Measurements from ENCODE around the gene UMODL1. TPM values are rescaled to one million over a fixed set of nuclear protein-coding genes. Genes with fewer than 3 reads are reported as not detected.

UMODL1 gene
- total RNA-seq, 2 experiments from 2014 or later = 0.05 to 0.10 TPM

DNA sequence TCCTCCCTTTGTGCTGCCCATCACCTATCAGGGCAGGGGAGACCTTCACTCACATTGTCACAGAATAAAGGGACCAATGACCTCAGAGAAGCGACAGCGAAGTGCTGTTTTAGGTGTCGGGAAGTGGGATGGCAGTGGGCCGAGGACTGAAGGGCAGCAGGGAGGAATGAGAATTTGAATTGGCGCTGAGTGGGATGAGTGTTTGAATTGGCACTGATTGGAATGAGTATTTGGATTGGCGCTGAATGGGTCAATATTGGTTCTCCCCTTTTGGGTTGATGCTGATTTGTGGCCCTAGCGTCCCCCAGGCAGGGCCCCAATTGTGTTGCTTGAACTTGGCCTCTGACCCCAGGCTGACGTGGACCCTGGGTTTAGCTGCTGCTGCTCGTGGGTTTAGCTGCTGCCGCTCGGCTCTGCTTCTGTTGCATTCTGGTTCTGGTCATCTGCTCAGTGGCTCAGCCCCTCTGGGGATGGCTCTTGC is 12.4 kb upstream of the UMODL1 start:
- POLR2A ChIA-PET = interaction anchor here (1.2 kb wide), 1 partner anchor 47 kb away, joined by 4 read pairs; no protein-coding TSS in a partner anchor

DNA sequence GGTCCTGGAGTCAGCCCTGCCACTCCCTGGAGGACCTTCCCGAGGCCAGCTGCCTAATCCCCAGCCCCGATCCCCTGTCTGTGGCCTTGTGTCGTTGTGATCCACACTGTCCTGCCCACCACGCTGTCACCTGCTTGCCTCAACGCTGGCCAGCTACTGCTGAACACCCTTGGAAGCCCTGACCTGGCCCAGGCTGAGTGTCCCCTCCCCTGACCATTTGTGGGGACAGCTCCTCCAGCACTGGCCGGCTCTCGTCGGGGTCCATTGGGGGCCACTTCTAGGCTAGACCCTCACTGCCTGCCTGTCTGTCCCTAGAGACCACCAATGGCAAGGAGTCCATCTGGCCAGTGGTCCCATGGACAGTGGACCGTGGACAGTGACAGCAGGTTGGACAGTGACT is 12.0 kb upstream of the UMODL1 start:
- CTCF ChIA-PET = no interaction called here
- H3K4me1 Mint-ChIP-seq = peaks cover 35% of the 10 kb centered on the region
- no peak overlapping the region for H3K4me3 Mint-ChIP-seq
- no peak for DNase-seq
- no peaks in the 10 kb centered on the region for H3K36me3 Mint-ChIP-seq (ENCODE audit: low read depth)
- POLR2A ChIA-PET = interaction anchor here (1.2 kb wide), 1 partner anchor 47 kb away, joined by 4 read pairs; no protein-coding TSS in a partner anchor
- H3K27me3 Mint-ChIP-seq = peaks cover 4% of the 10 kb centered on the region
- H3K9me3 Mint-ChIP-seq = no peaks in the 10 kb centered on the region
- H3K27ac Mint-ChIP-seq = no peak overlapping the region

More for the DNA sequence above, 12.4 kb upstream of the UMODL1 start:
- H3K27me3 Mint-ChIP-seq = peaks cover 4% of the 10 kb centered on the region
- H3K9me3 Mint-ChIP-seq = no peaks in the 10 kb centered on the region
- no peak for DNase-seq
- no peak overlapping the region for H3K4me3 Mint-ChIP-seq
- peaks cover 30% of the 10 kb centered on the region for H3K4me1 Mint-ChIP-seq
- no peak overlapping the region for H3K27ac Mint-ChIP-seq
- H3K36me3 Mint-ChIP-seq (ENCODE audit: low read depth) = no peaks in the 10 kb centered on the region
- CTCF ChIA-PET = no interaction called here

DNA sequence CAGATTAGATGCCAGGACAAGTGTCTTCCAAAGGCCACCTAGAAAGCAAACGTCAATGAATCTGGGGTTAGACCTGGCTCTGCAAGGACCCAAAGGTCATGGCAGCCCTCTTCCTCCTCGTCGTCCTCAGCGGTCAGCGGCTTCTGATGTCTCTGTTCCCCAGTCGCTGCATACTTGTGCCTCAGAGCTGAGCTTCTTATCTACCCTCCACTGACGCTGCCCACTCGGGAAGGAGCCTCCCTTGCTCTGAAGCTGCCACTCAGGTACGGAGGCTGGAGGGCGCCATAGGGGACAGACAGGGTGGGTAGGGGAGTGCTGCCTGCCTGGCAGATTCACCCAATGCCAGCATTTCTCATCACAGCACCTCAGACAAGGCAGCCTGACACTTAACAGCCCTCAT is 11.4 kb upstream of the UMODL1 start:
- Mint-ChIP-seq H3K4me1 (peaks cover 41% of the 10 kb centered on the region), H3K27me3 (peaks cover 6% of the 10 kb centered on the region), H3K9me3 (no peaks in the 10 kb centered on the region), H3K36me3 (ENCODE audit: low read depth) (no peaks in the 10 kb centered on the region), H3K4me3 (no peak overlapping the region), H3K27ac (no peak overlapping the region)
- DNase-seq = no peak
- POLR2A ChIA-PET = interaction anchor here (5.0 kb wide), 1 partner anchor 50 kb away, joined by 28 read pairs; the partner anchor contains the start of gene ZBTB21
- CTCF ChIA-PET = no interaction called here

DNA sequence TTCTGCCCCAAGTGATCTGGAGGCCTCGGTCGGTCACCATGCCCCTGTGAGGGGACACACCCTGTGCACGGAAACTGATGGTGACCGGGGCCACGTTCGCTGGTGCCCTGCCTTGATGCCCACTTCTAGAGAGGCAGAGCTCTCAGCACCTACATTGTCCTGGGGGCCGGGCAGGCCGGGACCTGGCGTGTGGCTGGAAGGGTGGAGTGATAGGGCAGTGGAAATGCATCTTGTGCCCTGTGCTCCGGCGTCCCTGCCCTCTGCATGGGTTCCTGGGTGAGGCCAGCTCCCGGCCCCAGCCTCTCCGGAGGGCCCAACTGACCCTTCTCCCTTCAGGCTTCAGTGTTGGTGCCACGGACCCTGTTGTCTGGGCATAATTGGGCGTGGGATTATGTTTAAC is 11.0 kb upstream of the UMODL1 start:
- H3K36me3 Mint-ChIP-seq (ENCODE audit: low read depth) = no peaks in the 10 kb centered on the region
- POLR2A ChIA-PET = interaction anchor here (5.0 kb wide), 1 partner anchor 51 kb away, joined by 28 read pairs; the partner anchor contains the start of gene ZBTB21

DNA sequence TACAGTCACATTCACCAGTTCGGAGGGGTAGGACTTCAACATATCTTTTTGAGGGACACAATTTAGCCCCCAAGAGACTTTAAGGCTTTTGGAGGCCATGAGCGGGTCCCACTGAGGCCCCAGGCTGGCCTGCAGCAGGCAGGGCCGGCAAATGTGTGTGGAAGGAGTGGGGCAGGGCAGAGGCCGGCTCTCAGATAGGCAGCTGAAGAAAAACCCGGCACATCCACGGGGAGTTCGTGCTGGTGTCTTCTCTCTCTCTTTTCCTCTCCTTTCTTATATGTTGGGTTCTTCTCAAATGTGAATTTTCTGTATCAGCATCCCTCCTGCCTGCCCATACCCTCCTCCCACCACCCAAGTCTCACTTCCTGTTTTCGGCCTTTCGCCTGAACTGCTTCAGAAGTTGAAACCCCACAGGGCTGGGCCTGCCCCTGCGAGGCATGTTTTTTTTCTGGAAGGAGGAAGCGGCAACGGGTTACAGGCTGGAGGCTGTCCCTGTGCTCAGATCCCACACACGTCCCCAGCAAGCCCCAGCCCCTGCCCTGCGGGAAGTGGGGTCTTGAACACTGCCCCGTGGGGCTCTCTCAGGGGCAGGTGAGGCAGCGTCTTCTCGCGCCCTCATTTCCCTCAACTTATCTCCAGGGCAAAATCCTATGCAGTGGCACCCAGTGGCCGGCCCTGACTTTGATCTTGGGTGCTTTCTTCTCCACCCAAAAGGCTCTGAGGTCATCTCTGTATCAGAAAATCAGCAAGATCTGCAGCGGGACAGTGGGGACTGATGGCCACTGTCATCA is 9.7 kb upstream of the UMODL1 start:
- DNase-seq = peak; percentile 24
- Mint-ChIP-seq H3K36me3 (ENCODE audit: low read depth) (no peaks in the 10 kb centered on the region), H3K27ac (peak overlapping the region; percentile 98), H3K9me3 (no peaks in the 10 kb centered on the region), H3K4me3 (no peak overlapping the region), H3K27me3 (peaks cover 8% of the 10 kb centered on the region), H3K4me1 (peaks cover 45% of the 10 kb centered on the region)
- ChIA-PET CTCF (no interaction called here), POLR2A (interaction anchor here (1.5 to 5.0 kb wide), 3 partner anchors 47 to 182 kb away, joined by 3 to 28 read pairs (median 11); partner anchors contain the start of genes PRDM15 and ZBTB21)

More for the DNA sequence above, 11.0 kb upstream of the UMODL1 start:
- Mint-ChIP-seq H3K4me1 (peaks cover 44% of the 10 kb centered on the region), H3K27ac (no peak overlapping the region), H3K9me3 (no peaks in the 10 kb centered on the region), H3K27me3 (peaks cover 6% of the 10 kb centered on the region), H3K4me3 (no peak overlapping the region)
- CTCF ChIA-PET = no interaction called here
- no peak for DNase-seq

DNA sequence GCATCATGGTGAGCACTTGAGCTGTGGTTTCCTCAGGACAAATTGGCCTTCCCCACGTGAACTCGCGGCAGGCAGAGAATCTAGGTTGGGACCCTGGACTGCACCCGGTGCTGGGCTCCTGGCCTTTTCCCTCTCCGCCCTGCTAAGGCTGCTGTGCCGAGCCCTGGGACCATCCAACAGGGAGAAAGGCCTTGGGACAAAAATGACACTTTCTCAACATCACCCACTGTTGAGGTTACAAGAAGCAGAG is 9.2 kb upstream of the UMODL1 start:
- H3K27ac Mint-ChIP-seq = peak overlapping the region; percentile 98
- CTCF ChIA-PET = no interaction called here
- no peaks in the 10 kb centered on the region for H3K9me3 Mint-ChIP-seq
- POLR2A ChIA-PET = interaction anchor here (1.5 to 5.0 kb wide), 3 partner anchors 46 to 183 kb away, joined by 3 to 28 read pairs (median 11); partner anchors contain the start of genes PRDM15 and ZBTB21
- H3K4me1 Mint-ChIP-seq = peaks cover 47% of the 10 kb centered on the region
- no peaks in the 10 kb centered on the region for H3K36me3 Mint-ChIP-seq (ENCODE audit: low read depth)
- H3K27me3 Mint-ChIP-seq = peaks cover 8% of the 10 kb centered on the region
- DNase-seq = no peak
- H3K4me3 Mint-ChIP-seq = peak overlapping the region; percentile 74

DNA sequence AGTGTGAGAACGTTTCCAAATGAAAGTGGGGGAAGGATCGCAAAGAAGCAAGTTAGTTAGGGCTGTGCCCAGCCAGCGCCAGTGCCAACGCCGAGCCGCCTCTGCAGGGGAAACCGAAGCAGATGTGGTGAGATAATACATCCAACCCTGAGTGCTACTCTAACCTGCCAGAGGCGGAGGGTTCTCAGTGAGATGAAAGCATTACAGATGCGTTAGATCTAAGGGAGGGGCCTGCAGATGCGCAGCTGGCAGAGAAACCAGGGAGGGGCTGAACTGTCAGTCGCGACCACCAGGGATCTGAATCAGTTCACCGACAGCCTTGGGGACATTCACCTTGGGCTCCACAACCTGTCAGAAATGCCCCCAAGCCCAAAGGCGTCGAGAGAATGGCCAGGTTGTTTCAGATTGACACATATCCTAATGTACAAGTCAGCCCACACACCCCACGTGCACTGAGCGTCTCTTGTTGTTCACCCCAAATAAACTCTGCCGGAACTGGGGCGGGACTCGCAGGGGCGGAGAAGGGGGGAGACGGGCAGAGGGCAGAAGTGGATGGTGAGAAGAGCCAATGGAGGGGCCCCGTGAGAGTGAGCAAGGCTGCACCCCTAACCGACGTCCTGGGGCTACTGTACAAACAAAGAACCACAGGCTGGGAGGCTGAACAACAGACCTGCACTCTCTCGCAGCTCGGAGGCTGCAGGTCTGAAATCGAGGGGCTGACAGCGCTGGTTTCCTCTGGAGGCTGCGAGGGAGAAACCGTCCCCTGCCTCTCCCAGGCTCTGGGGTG is 8.7 kb upstream of the UMODL1 start:
- peaks cover 6% of the 10 kb centered on the region for H3K27me3 Mint-ChIP-seq
- peak overlapping the region; percentile 74 for H3K4me3 Mint-ChIP-seq
- DNase-seq = peak; percentile 88
- peak overlapping the region; percentile 98 for H3K27ac Mint-ChIP-seq
- CTCF ChIA-PET = interaction anchor here (1.9 kb wide), 1 partner anchor 55 kb away, joined by 4 read pairs; no protein-coding TSS in a partner anchor
- H3K4me1 Mint-ChIP-seq = peaks cover 47% of the 10 kb centered on the region
- H3K9me3 Mint-ChIP-seq = no peaks in the 10 kb centered on the region
- no peaks in the 10 kb centered on the region for H3K36me3 Mint-ChIP-seq (ENCODE audit: low read depth)
- POLR2A ChIA-PET = interaction anchor here (0.7 to 5.0 kb wide), 11 partner anchors 8 to 341 kb away, joined by 3 to 28 read pairs (median 5); partner anchors contain the start of genes PRDM15, UBASH3A and ZBTB21

DNA sequence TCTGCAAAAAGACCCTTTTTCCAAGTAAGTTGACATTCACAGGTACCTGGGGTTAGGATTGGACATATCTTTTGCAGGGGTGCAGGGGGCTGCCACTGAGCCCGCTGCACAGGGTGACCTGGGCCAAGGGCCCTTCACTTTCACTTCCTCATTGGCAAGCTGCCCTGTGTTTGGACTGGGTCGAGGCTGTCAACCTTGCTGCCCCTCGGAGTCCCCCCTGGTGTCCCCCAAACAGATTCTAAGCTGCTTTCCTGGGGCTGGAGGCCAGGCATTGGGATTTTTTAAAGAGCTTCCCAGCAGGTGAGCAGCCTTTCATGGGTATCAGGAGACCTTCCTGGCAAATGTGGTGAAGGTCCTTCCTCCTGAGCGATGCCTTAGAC is 7.9 kb upstream of the UMODL1 start:
- POLR2A ChIA-PET = interaction anchor here (0.7 to 5.0 kb wide), 15 partner anchors 9 to 637 kb away, joined by 3 to 28 read pairs (median 5); partner anchors contain the start of genes MX1, PRDM15, UBASH3A and ZBTB21
- H3K4me1 Mint-ChIP-seq = peaks cover 47% of the 10 kb centered on the region
- peak; percentile 26 for DNase-seq

DNA sequence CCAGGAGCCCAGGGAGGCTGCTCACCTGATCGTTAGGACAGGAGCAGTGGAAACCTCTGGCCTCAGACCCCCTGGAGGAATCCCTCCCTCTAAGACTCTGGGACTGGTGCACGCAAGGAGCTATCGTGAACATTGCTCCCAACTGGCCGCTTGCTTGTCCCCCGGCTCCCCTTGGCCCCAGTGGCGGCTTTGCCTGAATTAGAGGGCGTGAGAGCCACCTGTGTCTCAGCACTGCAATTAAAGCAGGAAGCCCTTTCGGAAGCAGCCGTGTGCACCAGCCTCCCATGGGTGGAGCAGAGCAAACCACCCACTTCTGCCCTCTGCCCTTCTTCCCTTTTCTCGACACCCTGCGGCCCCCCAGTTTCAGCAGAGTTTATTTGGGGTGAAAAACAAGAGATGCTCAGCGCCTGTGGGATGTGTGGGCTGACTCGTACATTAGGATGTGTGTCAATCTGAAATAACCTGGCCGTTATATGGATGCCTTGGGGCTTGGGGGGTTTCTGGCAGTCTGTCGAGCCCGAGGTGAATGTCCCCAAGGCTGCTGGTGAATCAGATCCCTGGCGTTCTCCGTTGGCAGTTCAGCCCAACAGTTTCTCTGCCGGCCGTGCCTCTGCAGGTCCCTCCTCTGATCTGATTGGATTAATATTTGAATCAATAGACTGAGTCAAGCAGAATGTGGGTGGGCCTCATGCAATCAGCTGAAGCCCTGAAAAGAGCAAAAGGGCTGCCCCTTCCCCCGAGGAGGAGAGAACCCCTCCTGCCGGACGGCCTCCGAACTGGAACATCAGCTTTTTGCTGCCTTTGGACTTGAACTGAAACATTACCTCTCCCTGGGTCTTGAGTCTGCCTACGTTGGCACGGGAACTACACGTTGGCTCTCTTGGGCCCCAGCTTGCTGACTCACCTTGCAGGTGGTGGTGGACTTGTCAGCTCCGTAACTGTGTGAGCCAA is 7.3 kb upstream of the UMODL1 start:
- peak; percentile 59 for DNase-seq
- H3K9me3 Mint-ChIP-seq = no peaks in the 10 kb centered on the region
- H3K27ac Mint-ChIP-seq = peak overlapping the region; percentile 98
- H3K27me3 Mint-ChIP-seq = peaks cover 8% of the 10 kb centered on the region
- peaks cover 44% of the 10 kb centered on the region for H3K4me1 Mint-ChIP-seq
- H3K36me3 Mint-ChIP-seq (ENCODE audit: low read depth) = no peaks in the 10 kb centered on the region
- ChIA-PET POLR2A (interaction anchor here (0.7 to 5.0 kb wide), 19 partner anchors 9 to 638 kb away, joined by 3 to 28 read pairs (median 4); partner anchors contain the start of genes MX1, PRDM15 and ZBTB21), CTCF (interaction anchor here (1.4 to 1.9 kb wide), 2 partner anchors 54 to 248 kb away, joined by 3 to 4 read pairs; no protein-coding TSS in a partner anchor)
- H3K4me3 Mint-ChIP-seq = peak overlapping the region; percentile 74

More for the DNA sequence above, 7.9 kb upstream of the UMODL1 start:
- Mint-ChIP-seq H3K36me3 (ENCODE audit: low read depth) (no peaks in the 10 kb centered on the region), H3K27ac (peak overlapping the region; percentile 98), H3K27me3 (peaks cover 6% of the 10 kb centered on the region), H3K4me3 (peak overlapping the region; percentile 74), H3K9me3 (no peaks in the 10 kb centered on the region)
- CTCF ChIA-PET = interaction anchor here (1.4 to 1.9 kb wide), 2 partner anchors 54 to 247 kb away, joined by 3 to 4 read pairs; no protein-coding TSS in a partner anchor

DNA sequence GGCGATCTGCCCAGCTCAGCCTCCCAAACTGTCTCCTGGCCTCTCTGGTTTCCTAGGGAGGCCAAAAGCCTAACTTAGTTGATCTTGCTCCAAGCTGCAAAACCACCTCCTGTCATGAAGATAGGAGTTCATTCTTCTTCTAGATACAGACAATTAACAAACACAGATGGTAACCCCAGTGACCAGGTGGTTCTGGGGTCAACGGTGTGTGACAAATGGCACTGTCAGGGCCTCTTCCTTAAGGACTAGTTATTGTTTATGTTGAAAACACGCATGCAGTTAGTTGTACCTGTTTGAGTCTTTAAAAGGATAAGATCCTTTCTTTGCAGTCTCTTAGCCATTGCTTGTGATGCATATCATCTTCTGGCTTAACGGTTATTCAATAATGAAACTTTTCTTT is 4.6 kb upstream of the UMODL1 start:
- Mint-ChIP-seq H3K27ac (no peak overlapping the region), H3K4me1 (peaks cover 38% of the 10 kb centered on the region), H3K4me3 (no peak overlapping the region), H3K27me3 (peaks cover 13% of the 10 kb centered on the region), H3K9me3 (no peaks in the 10 kb centered on the region), H3K36me3 (ENCODE audit: low read depth) (no peaks in the 10 kb centered on the region)
- ChIA-PET CTCF (no interaction called here), POLR2A (no interaction called here)
- DNase-seq = no peak

DNA sequence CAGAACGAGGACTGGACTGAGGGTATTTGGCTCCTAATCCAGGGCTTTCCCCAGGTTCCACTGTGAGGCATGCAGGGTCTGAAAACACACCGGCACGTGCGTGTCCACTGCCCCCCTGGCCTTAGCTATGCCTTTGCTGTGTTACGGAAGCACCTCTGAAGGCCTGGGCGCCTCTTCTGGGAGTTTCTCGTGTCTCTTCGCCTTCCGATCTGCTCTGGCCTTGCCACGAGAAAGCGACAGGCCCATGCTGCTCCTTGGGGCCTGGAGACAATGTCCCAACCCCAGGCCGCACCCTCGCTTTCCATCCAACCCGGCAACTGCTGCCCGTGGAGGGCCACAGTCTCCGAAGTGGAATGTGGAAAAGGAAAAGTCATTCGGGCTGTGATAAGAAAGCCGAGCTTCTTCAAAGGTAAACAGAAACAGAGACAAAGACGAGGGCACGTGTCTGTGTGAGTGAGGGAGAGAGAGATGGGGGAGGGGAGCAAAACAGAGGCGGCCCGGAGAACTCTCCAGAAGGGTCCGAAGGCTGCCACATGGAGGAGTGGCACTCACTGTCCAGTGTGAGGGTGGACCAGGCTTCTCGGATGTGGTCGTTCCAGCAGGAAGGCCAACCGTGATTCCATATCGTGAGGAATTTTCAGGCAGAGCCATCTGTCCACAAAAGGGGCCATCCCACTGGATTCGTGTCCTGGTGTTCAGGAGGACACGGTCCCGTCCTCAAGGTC is 3.4 kb upstream of the UMODL1 start:
- ChIA-PET POLR2A (no interaction called here), CTCF (no interaction called here)
- no peak for DNase-seq
- Mint-ChIP-seq H3K4me3 (no peak overlapping the region), H3K36me3 (ENCODE audit: low read depth) (no peaks in the 10 kb centered on the region), H3K9me3 (no peaks in the 10 kb centered on the region), H3K27ac (no peak overlapping the region), H3K27me3 (peaks cover 13% of the 10 kb centered on the region), H3K4me1 (peaks cover 26% of the 10 kb centered on the region)

DNA sequence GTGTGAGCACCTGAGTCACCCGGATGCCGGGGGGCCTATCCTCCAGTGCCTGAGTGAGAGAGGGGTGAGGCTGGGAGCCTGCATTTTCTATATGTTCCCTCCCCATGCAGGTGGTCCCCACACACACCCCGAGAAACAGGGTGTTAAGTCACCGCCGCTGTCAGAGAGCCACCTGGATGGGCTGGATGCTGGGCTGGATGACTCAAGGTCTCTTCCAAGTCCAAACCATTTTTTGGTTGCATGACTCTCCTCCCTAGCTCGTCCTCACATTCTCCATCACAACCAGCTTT is 2.9 kb upstream of the UMODL1 start:
- H3K4me1 Mint-ChIP-seq = peaks cover 21% of the 10 kb centered on the region
- peaks cover 13% of the 10 kb centered on the region for H3K27me3 Mint-ChIP-seq
- no peaks in the 10 kb centered on the region for H3K36me3 Mint-ChIP-seq (ENCODE audit: low read depth)
- CTCF ChIA-PET = no interaction called here
- H3K4me3 Mint-ChIP-seq = no peak overlapping the region
- no peak for DNase-seq
- no peaks in the 10 kb centered on the region for H3K9me3 Mint-ChIP-seq
- no peak overlapping the region for H3K27ac Mint-ChIP-seq
- POLR2A ChIA-PET = no interaction called here
